Cardiac muscle cell (in vitro differentiated cells and primary cell): ENCODE data around the gene FH. TPM values are rescaled to one million over a fixed set of nuclear protein-coding genes. Genes with fewer than 3 reads are reported as not detected.

Experiments used
- DNase-seq, 2 donors: peaks; one replicate each; pipeline versions ENCODE4 v3.0.0 to v3.0.0-alpha.2; 2010 to 2017; ENCODE audit warnings: low read depth in 1 of 2, low spot score in 1 of 2
- H3K27ac ChIP-seq: fragments of 200-600 bp; sonication (generic); 2 replicates; pipeline ENCODE4 v1.5.1; 2016
- H3K27me3 ChIP-seq: fragments of 200-600 bp; sonication (generic); 2 replicates; pipeline ENCODE4 v1.6.0; 2016; ENCODE audit warnings: control low read depth
- H3K36me3 ChIP-seq: fragments of 200-600 bp; sonication (generic); 2 replicates; pipeline ENCODE4 v1.5.1; 2016; ENCODE audit warnings: control low read depth
- H3K4me1 ChIP-seq: fragments of 200-600 bp; sonication (generic); 2 replicates; pipeline ENCODE4 v1.8.1; 2017; ENCODE audit warnings: low read depth, mild to moderate bottlenecking, mixed run types
- H3K4me3 ChIP-seq: fragments of 200-600 bp; sonication (generic); 2 replicates; pipeline ENCODE4 v1.5.1; 2016; ENCODE audit warnings: mild to moderate bottlenecking
- H3K9me3 ChIP-seq: fragments of 200-600 bp; sonication (generic); 2 replicates; pipeline ENCODE4 v1.5.1; 2017; ENCODE audit warnings: low read depth, mild to moderate bottlenecking, control low read depth
- CTCF ChIP-seq: IDR thresholded peaks from 2 replicates; pipeline ENCODE4 v1.5.1; 2012; ENCODE audit warnings: low read depth, mild to moderate bottlenecking, low read length
- polyA plus RNA-seq: library from polyadenylated mRNA; unstranded; fragments of >200 nt; fragmentation: Nextera tagmentation; extraction: Ambion mirVana; gene quantifications from 2 replicates; pipeline ENCODE4 v1.2.1, GENCODE V29; 2016
- total RNA-seq: library from RNA; depleted of rRNA; stranded (reverse); fragments of >200 nt; gene quantifications from 2 replicates; pipeline ENCODE4 v1.2.3, GENCODE V29; 2016

Gene FH
- total and polyA plus RNA-seq, 2 experiments from 2014 or later, result 96.9 to 175 TPM

GRCh38 chr1:241555526-241555925 is 36.0 kb upstream of the FH start:
- Histone ChIP-seq H3K4me3 (no peak overlapping the region), H3K27ac (no peak overlapping the region), H3K4me1 (no peaks in the 10 kb centered on the region), H3K36me3 (no peaks in the 10 kb centered on the region), H3K9me3 (no peaks in the 10 kb centered on the region), H3K27me3 (no peaks in the 10 kb centered on the region)
- no peak for DNase-seq
- TF ChIP-seq CTCF, result no peak

GRCh38 chr1:241553886-241554592 is 34.5 kb upstream of the FH start:
- H3K27me3 ChIP-seq, result no peaks in the 10 kb centered on the region
- H3K27ac ChIP-seq, result no peak overlapping the region
- H3K9me3 ChIP-seq, result no peaks in the 10 kb centered on the region
- H3K4me1 ChIP-seq, result no peaks in the 10 kb centered on the region
- no peak for TF ChIP-seq CTCF
- no peaks in the 10 kb centered on the region for H3K36me3 ChIP-seq
- no peak overlapping the region for H3K4me3 ChIP-seq
- DNase-seq, result no peak

GRCh38 chr1:241551759-241552638 is 32.4 kb upstream of the FH start:
- Histone ChIP-seq H3K9me3 (no peaks in the 10 kb centered on the region), H3K4me3 (no peak overlapping the region), H3K27ac (no peak overlapping the region), H3K4me1 (no peaks in the 10 kb centered on the region), H3K27me3 (no peaks in the 10 kb centered on the region), H3K36me3 (no peaks in the 10 kb centered on the region)
- DNase-seq, result peak in 1 of 2 donors; percentile 57
- TF ChIP-seq CTCF, result no peak

- H3K4me1 ChIP-seq, result no peaks in the 10 kb centered on the region
- no peak overlapping the region for H3K4me3 ChIP-seq
- DNase-seq, result no peak
- H3K27ac ChIP-seq, result no peak overlapping the region
- TF ChIP-seq CTCF, result no peak
- no peaks in the 10 kb centered on the region for H3K36me3 ChIP-seq
- H3K9me3 ChIP-seq, result no peaks in the 10 kb centered on the region
- H3K27me3 ChIP-seq, result no peaks in the 10 kb centered on the region
Measured at GRCh38 chr1:241550318-241550717, 30.8 kb upstream of the FH start.

- Histone ChIP-seq H3K27ac (no peak overlapping the region), H3K36me3 (no peaks in the 10 kb centered on the region), H3K4me3 (no peak overlapping the region), H3K9me3 (no peaks in the 10 kb centered on the region), H3K4me1 (no peaks in the 10 kb centered on the region), H3K27me3 (no peaks in the 10 kb centered on the region)
- no peak for TF ChIP-seq CTCF
- DNase-seq, result no peak
Measured at GRCh38 chr1:241548008-241548407, 28.5 kb upstream of the FH start.
